ENCODE results near the gene CTIF. TPM values are rescaled to one million over a fixed set of nuclear protein-coding genes. Genes with fewer than 3 reads are reported as not detected.

Gene CTIF
- total RNA-seq, 1 experiment from 2014 or later, result 8.2 TPM

GRCh38 chr18:48819276-48819675 lies 280.4 kb downstream of the CTIF start:
- no peak for DNase-seq (ENCODE audit: low read depth)

GRCh38 chr18:48819781-48820482 lies 281.1 kb downstream of the CTIF start:
- no peak for DNase-seq (ENCODE audit: low read depth)

- DNase-seq (ENCODE audit: low read depth), result no peak
Observed at GRCh38 chr18:48820483-48821250, 281.8 kb downstream of the CTIF start.

GRCh38 chr18:48821251-48821590 lies 282.4 kb downstream of the CTIF start:
- DNase-seq (ENCODE audit: low read depth), result no peak

- no peak for DNase-seq (ENCODE audit: low read depth)
Observed at GRCh38 chr18:48821845-48822244, 283.0 kb downstream of the CTIF start.

GRCh38 chr18:48824231-48824970 lies 285.6 kb downstream of the CTIF start:
- no peak for DNase-seq (ENCODE audit: low read depth)

- peak; percentile 54 for DNase-seq (ENCODE audit: low read depth)
Observed at GRCh38 chr18:48825101-48825745, 286.4 kb downstream of the CTIF start.

GRCh38 chr18:48826271-48826670 lies 287.4 kb downstream of the CTIF start:
- DNase-seq (ENCODE audit: low read depth), result no peak

- no peak for DNase-seq (ENCODE audit: low read depth)
Observed at GRCh38 chr18:48826806-48827205, 288.0 kb downstream of the CTIF start.

- peak; percentile 44 for DNase-seq (ENCODE audit: low read depth)
Observed at GRCh38 chr18:48827291-48828193, 288.7 kb downstream of the CTIF start.

- DNase-seq (ENCODE audit: low read depth), result no peak
Observed at GRCh38 chr18:48828194-48828545, 289.3 kb downstream of the CTIF start.

GRCh38 chr18:48828691-48829442 lies 290.0 kb downstream of the CTIF start:
- peak; percentile 36 for DNase-seq (ENCODE audit: low read depth)

GRCh38 chr18:48829443-48830149 lies 290.8 kb downstream of the CTIF start:
- DNase-seq (ENCODE audit: low read depth), result no peak

- DNase-seq (ENCODE audit: low read depth), result no peak
Observed at GRCh38 chr18:48831113-48831759, 292.4 kb downstream of the CTIF start.

GRCh38 chr18:48831802-48832201 lies 293.0 kb downstream of the CTIF start:
- no peak for DNase-seq (ENCODE audit: low read depth)

- DNase-seq (ENCODE audit: low read depth), result peak; percentile 97
Observed at GRCh38 chr18:48832938-48833700, 294.3 kb downstream of the CTIF start.

- DNase-seq (ENCODE audit: low read depth), result peak; percentile 67
Observed at GRCh38 chr18:48833701-48834412, 295.0 kb downstream of the CTIF start.
